GM19467 (cell line): ENCODE measurements around the gene PLA2G2C.
"Not testable (repeated sequence)": the region's sequence is repeated elsewhere in the genome, so short reads cannot be mapped to it uniquely, and the experiment has no call there.

Experiments used
- ATAC-seq: cut with Tn5 transposase; IDR thresholded peaks from one replicate; pipeline ENCODE4 v1.9.1; 2021; ENCODE audit warnings: mild to moderate bottlenecking, moderate library complexity; ENCODE audit not compliant: unreplicated experiment

Gene PLA2G2C

GRCh38 chr1:20138346-20138745 is 48.0 kb downstream of the PLA2G2C start:
- ATAC-seq = no peak

GRCh38 chr1:20137604-20138003 is 48.7 kb downstream of the PLA2G2C start:
- no peak for ATAC-seq

- no peak for ATAC-seq
These were observed 49.3 kb downstream of the PLA2G2C start for GRCh38 chr1:20137055-20137454.

- no peak for ATAC-seq
These were observed 50.1 kb downstream of the PLA2G2C start for GRCh38 chr1:20136249-20136648.

GRCh38 chr1:20134995-20135394 is 51.3 kb downstream of the PLA2G2C start:
- no peak for ATAC-seq

GRCh38 chr1:20130518-20130917 is 55.8 kb downstream of the PLA2G2C start:
- ATAC-seq = not testable (repeated sequence)

- ATAC-seq = no peak
These were observed 59.4 kb downstream of the PLA2G2C start for GRCh38 chr1:20126806-20127440.

- ATAC-seq = no peak
These were observed 60.1 kb downstream of the PLA2G2C start for GRCh38 chr1:20126041-20126805.

- no peak for ATAC-seq
These were observed 61.2 kb downstream of the PLA2G2C start for GRCh38 chr1:20125100-20125499.

- no peak for ATAC-seq
These were observed 61.8 kb downstream of the PLA2G2C start for GRCh38 chr1:20124456-20125057.

GRCh38 chr1:20123722-20124455 is 62.4 kb downstream of the PLA2G2C start:
- ATAC-seq = no peak

GRCh38 chr1:20120796-20121195 is 65.5 kb downstream of the PLA2G2C start:
- no peak for ATAC-seq

GRCh38 chr1:20119347-20119746 is 67.0 kb downstream of the PLA2G2C start, which contains the start of gene PLA2G2D:
PLA2G2D (minus strand) TSS chr1:20119536; CDS start chr1:20119498, 38 bp downstream.
- no peak for ATAC-seq

- ATAC-seq = no peak
These were observed 69.1 kb downstream of the PLA2G2C start for GRCh38 chr1:20117236-20117635.

GRCh38 chr1:20115916-20116315 is 70.4 kb downstream of the PLA2G2C start:
- no peak for ATAC-seq

- no peak for ATAC-seq
These were observed 70.8 kb downstream of the PLA2G2C start for GRCh38 chr1:20115479-20115878.

- no peak for ATAC-seq
These were observed 72.2 kb downstream of the PLA2G2C start for GRCh38 chr1:20114021-20114648.
